Astrocyte (in vitro differentiated cells and primary cell): ENCODE data around the gene GCNT3. TPM values are rescaled to one million over a fixed set of nuclear protein-coding genes. Genes with fewer than 3 reads are reported as not detected.

Experiments
- DNase-seq: peaks from one replicate; pipeline ENCODE4 v3.0.0-alpha.2; 2010; ENCODE audit warnings: low read depth
- FAIRE-seq: peaks from 2 replicates; lab custom pipeline; 2011; peaks lifted over from hg19 to GRCh38; lab: Jason Lieb, UNC
- H2AFZ ChIP-seq: 2 replicates; pipeline ENCODE4 v1.6.0; 2012; ENCODE audit warnings: low read depth, low read length, inconsistent platforms
- H3K27ac ChIP-seq: 2 replicates; pipeline ENCODE4 v1.5.1; 2011; ENCODE audit warnings: low read depth, low read length, inconsistent platforms
- H3K27me3 ChIP-seq: 2 replicates; pipeline ENCODE4 v1.6.0; 2011; ENCODE audit warnings: low read length, inconsistent platforms; ENCODE audit not compliant: insufficient read depth
- H3K36me3 ChIP-seq: 2 replicates; pipeline ENCODE4 v1.5.1; 2011; ENCODE audit warnings: low read length, inconsistent platforms; ENCODE audit not compliant: insufficient read depth
- H3K4me1 ChIP-seq: 2 replicates; pipeline ENCODE4 v1.5.1; 2011; ENCODE audit warnings: low read length, inconsistent platforms; ENCODE audit not compliant: insufficient read depth
- H3K4me2 ChIP-seq: 2 replicates; pipeline ENCODE4 v1.6.0; 2012; ENCODE audit warnings: low read length, inconsistent platforms
- H3K4me3 ChIP-seq: 2 replicates; pipeline ENCODE4 v1.5.1; 2011; ENCODE audit warnings: low read depth, mild to moderate bottlenecking, low read length, inconsistent platforms; ENCODE audit not compliant: insufficient read depth
- H3K79me2 ChIP-seq: 2 replicates; pipeline ENCODE4 v1.6.0; 2012; ENCODE audit warnings: mild to moderate bottlenecking, low read length, inconsistent platforms; ENCODE audit not compliant: insufficient read depth
- H3K9ac ChIP-seq: 2 replicates; pipeline ENCODE4 v1.6.0; 2012; ENCODE audit warnings: mild to moderate bottlenecking, low read length, inconsistent platforms
- H3K9me3 ChIP-seq: 2 replicates; pipeline ENCODE4 v1.5.1; 2012; ENCODE audit warnings: low read depth, mild to moderate bottlenecking, low read length, inconsistent platforms; ENCODE audit not compliant: insufficient read depth
- H4K20me1 ChIP-seq: 2 replicates; pipeline ENCODE4 v1.6.0; 2012; ENCODE audit warnings: low read length, inconsistent platforms; ENCODE audit not compliant: insufficient read depth
- H3K27ac Mint-ChIP-seq: one replicate; pipeline ENCODE4 v1.8.0; 2021; ENCODE audit warnings: mild to moderate bottlenecking, mixed read lengths; ENCODE audit not compliant: unreplicated experiment
- H3K27me3 Mint-ChIP-seq: one replicate; pipeline ENCODE4 v1.8.0; 2021; ENCODE audit warnings: low read depth, mixed read lengths; ENCODE audit not compliant: unreplicated experiment
- H3K36me3 Mint-ChIP-seq: one replicate; pipeline ENCODE4 v1.8.0; 2021; ENCODE audit warnings: low read depth, mixed read lengths; ENCODE audit not compliant: unreplicated experiment
- H3K4me1 Mint-ChIP-seq: one replicate; pipeline ENCODE4 v1.8.0; 2021; ENCODE audit warnings: low read depth, mixed read lengths; ENCODE audit not compliant: unreplicated experiment
- H3K4me3 Mint-ChIP-seq: one replicate; pipeline ENCODE4 v1.8.0; 2021; ENCODE audit warnings: mild to moderate bottlenecking, moderate library complexity, mixed read lengths; ENCODE audit not compliant: unreplicated experiment
- H3K9me3 Mint-ChIP-seq: one replicate; pipeline ENCODE4 v1.8.0; 2021; ENCODE audit warnings: mild to moderate bottlenecking, mixed read lengths; ENCODE audit not compliant: unreplicated experiment
- EZH2 ChIP-seq: IDR thresholded peaks from 2 replicates; pipeline ENCODE4 v1.6.1; 2012; ENCODE audit warnings: mild to moderate bottlenecking, low read length, inconsistent platforms; ENCODE audit not compliant: insufficient read depth
- total RNA-seq: library from RNA; stranded (reverse); gene quantifications from 2 replicates; pipeline ENCODE4 v1.2.1, GENCODE V29; 2021
- TF ChIP-seq, protein P1 (sequence below): IDR thresholded peaks from 2 replicates; pipeline ENCODE4 v1.5.1; 2011; ENCODE audit warnings: low read depth, mild to moderate bottlenecking, inconsistent platforms, low read length, moderate library complexity; ENCODE audit not compliant: insufficient read depth

The GCNT3 gene
- total RNA-seq, 1 donor from 2014 or later, result 1.3 TPM

DNA sequence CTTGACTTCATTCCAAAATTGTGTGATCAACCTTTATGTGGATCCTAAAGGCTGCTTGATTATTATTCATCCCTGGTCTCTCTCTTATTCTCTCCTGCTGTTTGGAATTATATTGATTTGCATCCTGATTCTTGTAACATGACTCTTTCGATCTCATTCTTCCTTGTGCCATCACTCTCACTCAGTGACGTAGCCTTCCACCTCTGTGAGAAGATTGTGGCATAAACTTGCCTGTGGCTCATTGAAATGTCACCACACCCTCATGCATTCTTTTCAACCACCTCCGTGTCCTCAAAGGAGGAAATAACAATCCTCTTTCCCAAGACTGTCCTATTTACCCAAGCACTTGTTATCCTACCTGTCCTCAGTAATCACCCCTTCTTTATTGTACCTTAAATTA lies 41.3 kb upstream of the GCNT3 start:
- Histone ChIP-seq H4K20me1 (no peaks in the 10 kb centered on the region), H3K4me3 (no peak overlapping the region), H3K27ac (no peak overlapping the region), H3K9ac (no peak overlapping the region), H3K27me3 (no peaks in the 10 kb centered on the region), H3K9me3 (no peaks in the 10 kb centered on the region), H3K4me1 (no peaks in the 10 kb centered on the region), H3K79me2 (no peaks in the 10 kb centered on the region), H3K36me3 (no peaks in the 10 kb centered on the region), H2AFZ (no peak overlapping the region), H3K4me2 (no peak overlapping the region)
- FAIRE-seq (no peak), DNase-seq (peak; percentile 3)
- H3K27ac Mint-ChIP-seq, result no peak overlapping the region
- H3K4me1 Mint-ChIP-seq, result no peaks in the 10 kb centered on the region
- H3K9me3 Mint-ChIP-seq, result no peaks in the 10 kb centered on the region
- no peak overlapping the region for H3K4me3 Mint-ChIP-seq
- H3K27me3 Mint-ChIP-seq, result peaks cover 3% of the 10 kb centered on the region
- TF ChIP-seq EZH2, result no peak
- TF ChIP-seq, protein P1, sequence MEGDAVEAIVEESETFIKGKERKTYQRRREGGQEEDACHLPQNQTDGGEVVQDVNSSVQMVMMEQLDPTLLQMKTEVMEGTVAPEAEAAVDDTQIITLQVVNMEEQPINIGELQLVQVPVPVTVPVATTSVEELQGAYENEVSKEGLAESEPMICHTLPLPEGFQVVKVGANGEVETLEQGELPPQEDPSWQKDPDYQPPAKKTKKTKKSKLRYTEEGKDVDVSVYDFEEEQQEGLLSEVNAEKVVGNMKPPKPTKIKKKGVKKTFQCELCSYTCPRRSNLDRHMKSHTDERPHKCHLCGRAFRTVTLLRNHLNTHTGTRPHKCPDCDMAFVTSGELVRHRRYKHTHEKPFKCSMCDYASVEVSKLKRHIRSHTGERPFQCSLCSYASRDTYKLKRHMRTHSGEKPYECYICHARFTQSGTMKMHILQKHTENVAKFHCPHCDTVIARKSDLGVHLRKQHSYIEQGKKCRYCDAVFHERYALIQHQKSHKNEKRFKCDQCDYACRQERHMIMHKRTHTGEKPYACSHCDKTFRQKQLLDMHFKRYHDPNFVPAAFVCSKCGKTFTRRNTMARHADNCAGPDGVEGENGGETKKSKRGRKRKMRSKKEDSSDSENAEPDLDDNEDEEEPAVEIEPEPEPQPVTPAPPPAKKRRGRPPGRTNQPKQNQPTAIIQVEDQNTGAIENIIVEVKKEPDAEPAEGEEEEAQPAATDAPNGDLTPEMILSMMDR, result no peak
- H3K36me3 Mint-ChIP-seq, result no peaks in the 10 kb centered on the region

DNA sequence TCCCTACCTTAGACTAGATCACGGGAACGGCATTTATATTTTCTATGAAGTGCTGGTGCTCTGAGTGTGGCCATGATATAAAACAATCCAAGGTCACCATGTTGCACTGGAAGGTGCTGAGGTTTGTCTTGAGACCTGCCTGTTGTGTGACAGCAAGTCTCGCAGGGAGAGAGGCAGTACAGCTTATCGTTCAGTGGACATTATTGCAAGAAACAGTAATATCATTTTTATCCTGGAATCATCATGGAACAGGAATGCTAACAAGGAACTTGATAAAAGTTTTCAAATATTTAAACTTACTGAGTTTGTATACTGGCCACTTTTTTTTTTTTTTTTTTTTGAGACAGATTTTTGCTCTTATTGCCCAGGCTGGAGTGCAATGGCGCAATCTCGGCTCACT lies 40.0 kb upstream of the GCNT3 start:
- no peaks in the 10 kb centered on the region for H3K79me2 ChIP-seq
- no peak overlapping the region for H2AFZ ChIP-seq
- H3K9ac ChIP-seq, result no peak overlapping the region
- no peaks in the 10 kb centered on the region for H3K4me1 ChIP-seq
- H3K9me3 ChIP-seq, result no peaks in the 10 kb centered on the region
- H3K4me2 ChIP-seq, result no peak overlapping the region
- Mint-ChIP-seq H3K9me3 (no peaks in the 10 kb centered on the region), H3K27ac (no peak overlapping the region), H3K4me3 (no peak overlapping the region), H3K4me1 (no peaks in the 10 kb centered on the region), H3K27me3 (peaks cover 3% of the 10 kb centered on the region), H3K36me3 (no peaks in the 10 kb centered on the region)
- no peak overlapping the region for H3K4me3 ChIP-seq
- H3K36me3 ChIP-seq, result no peaks in the 10 kb centered on the region
- no peaks in the 10 kb centered on the region for H4K20me1 ChIP-seq
- TF ChIP-seq, protein P1, result no peak
- TF ChIP-seq EZH2, result no peak
- no peaks in the 10 kb centered on the region for H3K27me3 ChIP-seq
- FAIRE-seq (no peak), DNase-seq (no peak)
- no peak overlapping the region for H3K27ac ChIP-seq

DNA sequence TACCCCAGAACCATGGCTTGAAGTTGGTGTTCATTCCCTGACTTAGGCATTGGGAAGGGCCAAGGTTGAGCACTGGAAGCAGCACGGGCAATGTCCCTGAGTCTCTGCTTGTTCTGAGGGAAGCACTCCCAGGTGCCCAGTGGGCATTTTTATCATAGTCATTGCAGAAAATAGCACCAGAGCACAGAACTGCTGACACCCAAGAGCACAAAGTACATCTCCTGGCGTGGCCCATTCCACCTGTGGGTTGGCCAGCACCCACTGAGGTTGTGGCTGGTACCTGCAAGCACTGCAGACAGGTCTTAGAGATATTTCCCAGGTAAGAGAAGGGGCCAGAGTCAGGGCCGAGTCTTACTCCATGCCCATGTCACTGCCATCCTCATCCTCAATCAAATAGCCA lies 28.5 kb upstream of the GCNT3 start:
- Histone ChIP-seq H3K27me3 (no peaks in the 10 kb centered on the region), H2AFZ (no peak overlapping the region), H3K9ac (no peak overlapping the region), H3K4me1 (no peaks in the 10 kb centered on the region), H3K36me3 (no peaks in the 10 kb centered on the region), H3K9me3 (no peaks in the 10 kb centered on the region), H3K4me2 (no peak overlapping the region), H3K27ac (no peak overlapping the region), H3K4me3 (no peak overlapping the region), H3K79me2 (no peaks in the 10 kb centered on the region), H4K20me1 (no peaks in the 10 kb centered on the region)
- DNase-seq (no peak), FAIRE-seq (no peak)
- no peak for TF ChIP-seq EZH2
- TF ChIP-seq, protein P1, result no peak
- Mint-ChIP-seq H3K9me3 (no peaks in the 10 kb centered on the region), H3K27me3 (peaks cover 10% of the 10 kb centered on the region), H3K4me3 (no peak overlapping the region), H3K36me3 (no peaks in the 10 kb centered on the region), H3K27ac (no peak overlapping the region), H3K4me1 (no peaks in the 10 kb centered on the region)
